Activated CD8-positive, alpha-beta memory T cell treated with anti-CD3 and anti-CD28 coated beads, Interleukin-2, amount 50 U/mL, for 1 hour (primary cell): ENCODE measurements around the gene ABHD14A.

Experiments
- DNase-seq: peaks from one replicate; pipeline ENCODE4 v3.0.0-alpha.2; 2020; ENCODE audit errors: extremely low read depth

ABHD14A gene

GRCh38 chr3:51997172-51997571 lies 22.3 kb downstream of the ABHD14A start:
- DNase-seq: no peak

- DNase-seq: no peak
Observed at GRCh38 chr3:51997935-51998596, 23.2 kb downstream of the ABHD14A start.

- DNase-seq: no peak
Observed at GRCh38 chr3:51998774-51999173, 23.9 kb downstream of the ABHD14A start.

GRCh38 chr3:51999846-52000245 lies 25.0 kb downstream of the ABHD14A start:
- no peak for DNase-seq

- peak; percentile 74 for DNase-seq
Observed at GRCh38 chr3:52001443-52001974, 26.6 kb downstream of the ABHD14A start.

GRCh38 chr3:52002748-52003147 lies 27.9 kb downstream of the ABHD14A start:
- no peak for DNase-seq

GRCh38 chr3:52004163-52004787 lies 29.4 kb downstream of the ABHD14A start:
- DNase-seq: no peak

- DNase-seq: no peak
Observed at GRCh38 chr3:52004906-52005395, 30.1 kb downstream of the ABHD14A start.

GRCh38 chr3:52005571-52005986 lies 30.7 kb downstream of the ABHD14A start:
- DNase-seq: no peak

GRCh38 chr3:52006017-52006819 lies 31.4 kb downstream of the ABHD14A start:
- no peak for DNase-seq

- no peak for DNase-seq
Observed at GRCh38 chr3:52006820-52007133, 31.9 kb downstream of the ABHD14A start.

- no peak for DNase-seq
Observed at GRCh38 chr3:52007291-52007690, 32.4 kb downstream of the ABHD14A start.

- no peak for DNase-seq
Observed at GRCh38 chr3:52010431-52010830, 35.6 kb downstream of the ABHD14A start.

GRCh38 chr3:52012699-52013098 lies 37.8 kb downstream of the ABHD14A start:
- DNase-seq: no peak

- no peak for DNase-seq
Observed at GRCh38 chr3:52013802-52014598, 39.1 kb downstream of the ABHD14A start.

GRCh38 chr3:52014613-52015012 lies 39.7 kb downstream of the ABHD14A start:
- DNase-seq: no peak

- no peak for DNase-seq
Observed at GRCh38 chr3:52015438-52016228, 40.8 kb downstream of the ABHD14A start.

GRCh38 chr3:52017586-52017985 lies 42.7 kb downstream of the ABHD14A start:
- no peak for DNase-seq

GRCh38 chr3:52018319-52019000 lies 43.6 kb downstream of the ABHD14A start:
- no peak for DNase-seq

- DNase-seq: no peak
Observed at GRCh38 chr3:52019352-52020080, 44.7 kb downstream of the ABHD14A start.
